Mesendoderm (in vitro differentiated cells): ENCODE data around the gene MFAP4.
"Not testable (repeated sequence)": the region's sequence is repeated elsewhere in the genome, so short reads cannot be mapped to it uniquely, and the experiment has no call there.

Source experiments
- DNase-seq: peaks from one replicate; pipeline ENCODE4 v3.0.0; 2013
- H2AK5ac ChIP-seq: 2 replicates; pipeline ENCODE4 v1.6.1; 2013; ENCODE audit warnings: low read length, inconsistent platforms
- H2BK120ac ChIP-seq: 2 replicates; pipeline ENCODE4 v1.6.1; 2013; ENCODE audit warnings: low read depth, mild to moderate bottlenecking, low read length, moderate library complexity, mixed read lengths
- H2BK15ac ChIP-seq: replicated peaks from 2 replicates; pipeline ENCODE4 v1.6.1; 2013; ENCODE audit warnings: low read depth, mild to moderate bottlenecking, moderate library complexity
- H2BK5ac ChIP-seq: 2 replicates; pipeline ENCODE4 v1.6.1; 2013; ENCODE audit warnings: low read length, inconsistent platforms
- H3K18ac ChIP-seq: 2 replicates; pipeline ENCODE4 v1.6.1; 2013; ENCODE audit warnings: mild to moderate bottlenecking, low read length, mixed read lengths
- H3K23ac ChIP-seq: one replicate; pipeline ENCODE4 v1.6.1; 2013; ENCODE audit warnings: low read length
- H3K27ac ChIP-seq: 2 replicates; pipeline ENCODE4 v1.5.1; 2013; ENCODE audit warnings: low read depth, mild to moderate bottlenecking, inconsistent platforms, low read length, moderate library complexity
- H3K27me3 ChIP-seq: 2 replicates; pipeline ENCODE4 v1.6.1; 2013; ENCODE audit warnings: low read length, control low read depth, mild to moderate bottlenecking, inconsistent platforms; ENCODE audit not compliant: insufficient read depth, poor library complexity
- H3K36me3 ChIP-seq: 2 replicates; pipeline ENCODE4 v1.6.1; 2013; ENCODE audit warnings: low read length, inconsistent platforms; ENCODE audit not compliant: control insufficient read depth, insufficient read depth
- H3K4ac ChIP-seq: one replicate; pipeline ENCODE4 v1.6.1; 2013; ENCODE audit warnings: low read depth, mild to moderate bottlenecking, low read length, moderate library complexity
- H3K4me1 ChIP-seq: 2 replicates; pipeline ENCODE4 v1.6.1; 2013; ENCODE audit warnings: low read depth, low read length, inconsistent platforms; ENCODE audit not compliant: control insufficient read depth
- H3K4me2 ChIP-seq: 2 replicates; pipeline ENCODE4 v1.6.1; 2013; ENCODE audit warnings: low read length
- H3K4me3 ChIP-seq: 2 replicates; pipeline ENCODE4 v1.5.1; 2013; ENCODE audit warnings: mild to moderate bottlenecking, low read length
- H3K56ac ChIP-seq: one replicate; pipeline ENCODE4 v1.6.1; 2013; ENCODE audit warnings: low read length
- H3K79me1 ChIP-seq: 2 replicates; pipeline ENCODE4 v1.6.1; 2013; ENCODE audit warnings: low read length, inconsistent platforms
- H3K79me2 ChIP-seq: 2 replicates; pipeline ENCODE4 v1.6.1; 2013; ENCODE audit warnings: mild to moderate bottlenecking, low read length; ENCODE audit not compliant: control insufficient read depth, insufficient read depth
- H3K9ac ChIP-seq: 2 replicates; pipeline ENCODE4 v1.6.1; 2013; ENCODE audit warnings: low read length, inconsistent platforms
- H4K5ac ChIP-seq: one replicate; pipeline ENCODE4 v1.6.1; 2013; ENCODE audit warnings: low read length
- H4K8ac ChIP-seq: one replicate; pipeline ENCODE4 v1.6.1; 2013; ENCODE audit warnings: low read depth, mild to moderate bottlenecking, control low read depth, low read length, moderate library complexity
- WGBS: extraction: QIAGEN DNeasy Blood & Tissue Kit; methylation state at CpG from one replicate; pipeline ENCODE4 v1.1.7; 2013; ENCODE audit warnings: low lambda C conversion rate, missing lambda C conversion rate; ENCODE audit not compliant: insufficient coverage; ENCODE audit errors: extremely low coverage; 5-methylcytosine and 5-hydroxymethylcytosine counted together

Gene MFAP4

DNA sequence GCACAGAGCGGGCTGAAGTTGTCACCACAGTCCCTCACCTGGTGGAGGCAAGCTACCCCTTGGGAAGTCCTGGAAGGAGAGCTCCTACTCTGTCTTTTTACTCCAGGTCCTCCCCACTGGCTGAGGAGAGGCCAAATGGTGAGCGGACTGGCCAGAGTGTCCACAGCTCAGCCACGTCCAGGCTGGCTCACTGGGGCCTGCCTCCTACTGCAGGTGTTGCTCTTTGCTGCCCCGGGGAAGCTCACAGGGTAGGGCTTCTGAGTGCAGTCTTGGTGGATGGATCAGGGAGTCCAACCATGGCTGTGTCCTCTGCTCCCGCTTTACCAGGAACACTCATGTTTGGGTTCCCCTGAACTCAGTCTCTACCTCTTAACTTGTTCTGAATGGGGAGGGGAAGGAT, 27.1 kb downstream of the MFAP4 start:
- Histone ChIP-seq H3K56ac (no peak overlapping the region), H3K79me1 (peaks cover 6% of the 10 kb centered on the region), H3K79me2 (no peaks in the 10 kb centered on the region), H3K27ac (no peak overlapping the region), H3K4me2 (no peak overlapping the region), H3K9ac (no peak overlapping the region), H4K5ac (no peak overlapping the region), H3K23ac (no peak overlapping the region), H3K4me3 (no peak overlapping the region), H3K27me3 (no peaks in the 10 kb centered on the region), H2BK15ac (no peak overlapping the region), H3K4me1 (peaks cover 10% of the 10 kb centered on the region), H3K4ac (no peak overlapping the region), H4K8ac (no peak overlapping the region), H2AK5ac (no peak overlapping the region), H2BK120ac (no peak overlapping the region), H3K18ac (no peak overlapping the region), H3K36me3 (peaks cover 2% of the 10 kb centered on the region), H2BK5ac (no peak overlapping the region)
- no peak for DNase-seq
- WGBS, result no CpG with 5 or more reads among the region's 5 CpGs

DNA sequence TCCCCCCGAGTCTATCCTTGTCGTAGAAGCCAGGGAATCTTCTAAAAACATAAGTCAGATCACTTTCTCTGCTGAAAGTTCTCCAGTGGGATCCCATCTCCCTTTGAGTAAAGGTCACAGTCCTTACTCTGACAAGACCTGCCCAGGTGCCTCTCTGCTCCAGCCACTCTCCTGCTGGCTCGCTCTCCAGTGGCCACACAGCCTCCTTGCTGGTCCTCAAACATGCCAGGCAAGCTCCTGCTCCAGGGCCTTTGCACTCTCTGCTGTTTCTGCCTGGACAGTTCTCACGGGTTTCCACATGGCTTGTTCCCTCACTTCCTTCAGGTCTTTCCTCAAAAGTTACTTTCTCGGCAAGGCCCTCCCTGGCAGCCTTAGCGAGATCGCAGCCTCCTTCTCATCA, 27.8 kb downstream of the MFAP4 start:
- H3K4me1 ChIP-seq, result peaks cover 10% of the 10 kb centered on the region
- H3K9ac ChIP-seq, result no peak overlapping the region
- no peak overlapping the region for H4K8ac ChIP-seq
- H2BK15ac ChIP-seq, result no peak overlapping the region
- no peak overlapping the region for H3K4ac ChIP-seq
- no peak overlapping the region for H3K4me3 ChIP-seq
- no CpG with 5 or more reads among the region's 7 CpGs for WGBS
- H3K4me2 ChIP-seq, result no peak overlapping the region
- H3K23ac ChIP-seq, result no peak overlapping the region
- no peak overlapping the region for H4K5ac ChIP-seq
- no peaks in the 10 kb centered on the region for H3K27me3 ChIP-seq
- DNase-seq, result no peak
- H3K79me2 ChIP-seq, result no peaks in the 10 kb centered on the region
- no peak overlapping the region for H2AK5ac ChIP-seq
- no peak overlapping the region for H2BK120ac ChIP-seq
- peaks cover 2% of the 10 kb centered on the region for H3K36me3 ChIP-seq
- H3K18ac ChIP-seq, result no peak overlapping the region
- H3K56ac ChIP-seq, result no peak overlapping the region
- H2BK5ac ChIP-seq, result no peak overlapping the region
- peaks cover 6% of the 10 kb centered on the region for H3K79me1 ChIP-seq
- no peak overlapping the region for H3K27ac ChIP-seq

DNA sequence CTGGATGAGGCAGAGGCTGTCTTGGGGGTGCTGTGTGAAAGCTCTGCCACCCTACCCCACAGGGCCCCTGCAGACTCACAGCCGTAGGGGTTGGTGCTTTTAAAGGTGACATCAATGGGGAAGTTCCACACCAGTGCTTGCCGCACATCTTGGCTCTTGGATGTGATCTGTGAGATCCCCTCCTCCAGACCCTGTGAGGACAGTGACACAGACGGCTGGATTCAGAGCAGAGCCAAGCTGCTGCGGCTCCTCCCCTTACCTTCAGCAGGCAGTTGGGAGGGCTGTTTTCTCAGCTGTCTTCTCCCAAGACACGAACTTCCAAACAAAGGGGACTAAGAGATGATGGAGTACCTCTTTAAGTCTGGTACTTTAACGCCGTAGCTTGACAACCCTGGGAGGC, 29.2 kb downstream of the MFAP4 start:
- no CpG with 5 or more reads among the region's 7 CpGs for WGBS
- Histone ChIP-seq H2AK5ac (no peak overlapping the region), H3K4ac (no peak overlapping the region)

DNA sequence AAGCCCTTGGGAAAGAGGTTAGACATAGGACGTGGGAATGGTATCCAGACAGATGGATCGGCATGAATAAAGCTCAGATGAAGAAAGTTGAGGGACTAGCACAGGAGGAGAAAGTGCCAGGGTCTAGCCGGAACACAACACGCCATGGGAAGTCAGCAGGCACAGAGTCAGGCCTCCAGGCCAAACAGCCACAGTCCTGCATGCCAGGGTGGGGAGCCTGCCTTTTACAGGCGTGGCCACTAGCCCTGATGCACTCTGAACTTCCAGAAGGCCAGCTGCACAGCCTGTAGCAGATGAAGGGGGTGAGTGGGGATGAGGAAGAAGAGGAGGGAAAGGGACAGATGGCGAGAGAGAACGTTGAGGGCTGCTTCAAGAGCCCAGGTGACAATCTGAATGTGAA, 29.6 kb downstream of the MFAP4 start:
- H2BK5ac ChIP-seq, result no peak overlapping the region
- peaks cover 6% of the 10 kb centered on the region for H3K79me1 ChIP-seq
- H3K27me3 ChIP-seq, result no peaks in the 10 kb centered on the region
- H3K23ac ChIP-seq, result no peak overlapping the region
- no peak overlapping the region for H3K56ac ChIP-seq
- H3K4me2 ChIP-seq, result no peak overlapping the region
- no peak overlapping the region for H2BK120ac ChIP-seq
- no peak overlapping the region for H3K27ac ChIP-seq
- H3K4ac ChIP-seq, result no peak overlapping the region
- H2AK5ac ChIP-seq, result no peak overlapping the region
- H2BK15ac ChIP-seq, result no peak overlapping the region
- H3K9ac ChIP-seq, result no peak overlapping the region
- no peak overlapping the region for H3K4me3 ChIP-seq
- H3K79me2 ChIP-seq, result no peaks in the 10 kb centered on the region
- DNase-seq, result no peak
- H3K4me1 ChIP-seq, result peaks cover 3% of the 10 kb centered on the region
- H3K36me3 ChIP-seq, result peaks cover 2% of the 10 kb centered on the region
- H4K5ac ChIP-seq, result no peak overlapping the region
- H3K18ac ChIP-seq, result no peak overlapping the region
- no peak overlapping the region for H4K8ac ChIP-seq
- no CpG with 5 or more reads among the region's 7 CpGs for WGBS

More for the DNA sequence above, 29.2 kb downstream of the MFAP4 start:
- Histone ChIP-seq H3K79me1 (peaks cover 6% of the 10 kb centered on the region), H3K36me3 (peaks cover 2% of the 10 kb centered on the region), H3K23ac (no peak overlapping the region), H2BK15ac (no peak overlapping the region), H3K4me3 (no peak overlapping the region), H3K4me2 (no peak overlapping the region), H3K79me2 (no peaks in the 10 kb centered on the region), H3K56ac (no peak overlapping the region), H3K4me1 (peaks cover 3% of the 10 kb centered on the region), H2BK5ac (no peak overlapping the region), H4K8ac (no peak overlapping the region), H3K18ac (no peak overlapping the region), H2BK120ac (no peak overlapping the region), H3K27ac (no peak overlapping the region), H3K9ac (no peak overlapping the region), H3K27me3 (no peaks in the 10 kb centered on the region), H4K5ac (no peak overlapping the region)
- DNase-seq, result no peak

DNA sequence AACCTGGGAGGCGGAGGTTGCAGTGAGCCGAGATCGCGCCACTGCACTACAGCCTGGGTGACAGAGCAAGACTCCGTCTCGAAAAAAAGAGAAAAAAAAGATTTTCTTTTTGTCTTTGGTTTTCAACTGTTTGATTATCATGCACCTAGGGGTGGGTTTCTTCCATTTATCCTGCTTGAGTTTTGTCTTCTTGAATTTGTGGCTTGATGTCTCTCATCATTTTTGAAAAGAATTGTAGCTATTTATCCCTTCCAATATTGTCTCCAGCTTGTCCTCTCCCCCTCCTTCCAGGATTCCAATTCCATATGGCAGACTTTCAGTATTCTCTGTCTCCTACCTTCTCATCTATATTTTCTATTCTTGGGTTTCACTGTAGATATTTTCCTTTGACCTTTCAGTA, 32.2 kb downstream of the MFAP4 start:
- Histone ChIP-seq H2AK5ac (no peak overlapping the region), H3K27ac (no peak overlapping the region), H3K79me1 (no peaks in the 10 kb centered on the region), H3K4me3 (no peak overlapping the region), H4K5ac (no peak overlapping the region), H2BK120ac (no peak overlapping the region), H4K8ac (no peak overlapping the region), H3K36me3 (peaks cover 2% of the 10 kb centered on the region), H3K56ac (no peak overlapping the region), H3K79me2 (no peaks in the 10 kb centered on the region), H2BK5ac (no peak overlapping the region), H3K9ac (no peak overlapping the region), H3K4me1 (no peaks in the 10 kb centered on the region), H3K4ac (no peak overlapping the region), H3K23ac (no peak overlapping the region), H2BK15ac (no peak overlapping the region), H3K4me2 (no peak overlapping the region), H3K27me3 (no peaks in the 10 kb centered on the region), H3K18ac (no peak overlapping the region)
- no CpG with 5 or more reads among the region's 6 CpGs for WGBS
- DNase-seq, result no peak

DNA sequence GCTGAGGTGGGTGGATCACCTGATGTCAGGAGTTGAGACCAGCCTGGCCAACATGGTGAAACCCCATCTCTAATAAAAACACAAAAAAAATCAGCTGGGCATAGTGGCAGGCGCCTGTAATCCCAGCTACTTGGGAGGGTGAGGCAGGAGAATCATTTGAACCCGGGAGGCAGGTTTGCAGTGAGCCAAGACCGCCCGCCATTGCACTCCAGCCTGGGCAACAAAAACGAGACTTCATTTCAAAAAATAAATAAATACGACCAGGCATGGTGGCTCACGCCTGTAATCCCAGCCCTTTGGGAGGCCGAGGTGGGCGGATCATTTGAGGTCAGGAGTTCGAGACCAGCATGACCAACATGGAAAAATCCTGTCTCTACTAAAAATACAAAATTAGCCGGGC, 33.6 kb downstream of the MFAP4 start:
- not testable (repeated sequence) for H4K5ac ChIP-seq, H2BK120ac ChIP-seq, H2BK5ac ChIP-seq, H3K9ac ChIP-seq, H3K23ac ChIP-seq, H3K4ac ChIP-seq, H3K79me1 ChIP-seq, H3K79me2 ChIP-seq, H3K27me3 ChIP-seq, H3K36me3 ChIP-seq, H3K27ac ChIP-seq, H2BK15ac ChIP-seq, H3K18ac ChIP-seq, H2AK5ac ChIP-seq, H3K4me3 ChIP-seq, H3K4me2 ChIP-seq, H3K4me1 ChIP-seq, DNase-seq, H3K56ac ChIP-seq, H4K8ac ChIP-seq
- WGBS, result no CpG with 5 or more reads among the region's 11 CpGs
